ENCODE results near the gene AP2A2.

Gene AP2A2

DNA sequence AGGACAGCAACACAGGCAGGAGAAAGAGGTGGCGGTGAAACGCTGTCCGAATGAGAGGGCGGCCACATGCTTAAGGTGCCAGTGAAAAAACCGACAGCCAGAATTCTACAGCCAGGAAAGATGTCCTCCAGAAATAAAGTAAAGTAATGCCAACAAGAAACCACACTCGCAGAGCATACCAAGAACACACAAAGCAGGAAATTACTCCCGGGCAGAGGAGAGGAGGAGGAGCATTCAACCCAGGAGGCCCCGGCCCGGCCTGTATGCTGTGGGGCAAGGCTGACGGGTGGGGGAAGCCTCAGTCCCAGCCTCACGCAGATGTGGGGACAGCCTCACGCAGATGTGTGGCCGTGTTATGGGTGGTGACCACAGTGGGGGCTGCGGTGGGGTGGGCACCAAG, 43.1 kb upstream of the AP2A2 start:
- Histone ChIP-seq H3K9me3 (ENCODE audit: control insufficient read depth, insufficient read depth, low read depth, low read length) (no peaks in the 10 kb centered on the region), H3K27ac (ENCODE audit: extremely low read depth, low read depth, low read length) (no peak overlapping the region), H3K4me1 (ENCODE audit: control insufficient read depth, insufficient read depth, low read length) (no peaks in the 10 kb centered on the region), H3K4me3 (ENCODE audit: low read depth, low read length) (no peak overlapping the region), H3K36me3 (ENCODE audit: control insufficient read depth in 2 of 2, insufficient read depth in 1 of 2, low read length in 2 of 2) (peaks cover 0 to 66% of the 10 kb centered on the region in 2 experiments; a peak in 2 of 3 replicates)
- TF ChIP-seq ZNF266 (tag by site-specific recombination; IDR thresholded peaks at IDR 0.05; ENCODE audit: low read depth) (no peak), ZIC2 (tag by site-specific recombination; IDR thresholded peaks at IDR 0.05) (no peak), ZNF777 (tag by site-specific recombination; IDR thresholded peaks at IDR 0.05; ENCODE audit: borderline replicate concordance) (no peak), ZNF248 (tag by site-specific recombination; IDR thresholded peaks at IDR 0.05) (no peak), ZNF223 (tag by site-specific recombination; IDR thresholded peaks at IDR 0.05) (no peak), ZNF664 (tag by site-specific recombination; IDR thresholded peaks at IDR 0.05) (no peak), ZNF302 (tag by site-specific recombination; IDR thresholded peaks at IDR 0.05; ENCODE audit: low read depth) (no peak), ZNF391 (tag by site-specific recombination; IDR thresholded peaks at IDR 0.05; ENCODE audit: borderline replicate concordance, low read depth) (no peak), REPIN1 (tag by site-specific recombination; IDR thresholded peaks at IDR 0.05; ENCODE audit: low read depth) (no peak), ZNF404 (tag by site-specific recombination; IDR thresholded peaks at IDR 0.05) (no peak), WT1 (tag by site-specific recombination; IDR thresholded peaks at IDR 0.05) (no peak), ZSCAN4 (tag by site-specific recombination; IDR thresholded peaks at IDR 0.05) (no peak), ZNF560 (tag by site-specific recombination; IDR thresholded peaks at IDR 0.05; ENCODE audit: borderline replicate concordance) (no peak)
- ChIA-PET POLR2A (no interaction called here), CTCF (no interaction called here)

DNA sequence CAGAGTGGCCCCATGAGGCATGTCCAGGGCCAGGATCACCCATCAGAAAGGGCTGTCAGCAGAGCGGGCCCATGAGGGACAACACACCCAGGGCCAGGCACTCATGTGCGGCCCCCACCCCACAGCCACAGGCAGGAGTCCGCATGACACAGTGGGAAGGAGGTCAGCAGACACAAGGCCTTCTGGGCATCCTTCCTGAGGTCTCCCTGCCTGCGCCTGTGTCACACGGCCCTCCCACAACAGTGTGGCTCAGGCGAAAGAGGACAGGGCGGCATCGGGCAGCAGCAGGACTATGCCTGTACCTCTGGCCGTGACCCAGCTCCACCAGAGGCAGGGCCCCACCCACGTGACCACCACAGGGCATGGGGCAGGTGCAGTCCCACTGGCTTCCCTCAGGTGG, 42.1 kb upstream of the AP2A2 start:
- H3K4me3 ChIP-seq (ENCODE audit: low read depth, low read length) = no peak overlapping the region
- no peaks in the 10 kb centered on the region for H3K4me1 ChIP-seq (ENCODE audit: control insufficient read depth, insufficient read depth, low read length)
- peaks cover 0 to 72% of the 10 kb centered on the region in 2 experiments; a peak in 2 of 3 replicates for H3K36me3 ChIP-seq (ENCODE audit: control insufficient read depth in 2 of 2, insufficient read depth in 1 of 2, low read length in 2 of 2)
- ChIA-PET CTCF (no interaction called here), POLR2A (no interaction called here)
- no peaks in the 10 kb centered on the region for H3K9me3 ChIP-seq (ENCODE audit: control insufficient read depth, insufficient read depth, low read depth, low read length)
- no peak overlapping the region for H3K27ac ChIP-seq (ENCODE audit: extremely low read depth, low read depth, low read length)
- TF ChIP-seq, protein P1, sequence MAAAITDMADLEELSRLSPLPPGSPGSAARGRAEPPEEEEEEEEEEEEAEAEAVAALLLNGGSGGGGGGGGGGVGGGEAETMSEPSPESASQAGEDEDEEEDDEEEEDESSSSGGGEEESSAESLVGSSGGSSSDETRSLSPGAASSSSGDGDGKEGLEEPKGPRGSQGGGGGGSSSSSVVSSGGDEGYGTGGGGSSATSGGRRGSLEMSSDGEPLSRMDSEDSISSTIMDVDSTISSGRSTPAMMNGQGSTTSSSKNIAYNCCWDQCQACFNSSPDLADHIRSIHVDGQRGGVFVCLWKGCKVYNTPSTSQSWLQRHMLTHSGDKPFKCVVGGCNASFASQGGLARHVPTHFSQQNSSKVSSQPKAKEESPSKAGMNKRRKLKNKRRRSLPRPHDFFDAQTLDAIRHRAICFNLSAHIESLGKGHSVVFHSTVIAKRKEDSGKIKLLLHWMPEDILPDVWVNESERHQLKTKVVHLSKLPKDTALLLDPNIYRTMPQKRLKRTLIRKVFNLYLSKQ (tag by site-specific recombination; IDR thresholded peaks at IDR 0.05; ENCODE audit: borderline replicate concordance) = no peak
- TF ChIP-seq ZNF423 (tag by site-specific recombination; IDR thresholded peaks at IDR 0.05) = no peak
- no peak for TF ChIP-seq SETDB1 (IDR thresholded peaks at IDR 0.05; ENCODE audit: insufficient read length, low read length)
- TF ChIP-seq ZFP37 (tag by site-specific recombination; IDR thresholded peaks at IDR 0.05) = no peak
- no peak for TF ChIP-seq KLF1 (tag by site-specific recombination; IDR thresholded peaks at IDR 0.05)
- no peak for TF ChIP-seq ZNF549 (tag by site-specific recombination; IDR thresholded peaks at IDR 0.05)
- TF ChIP-seq GLI4 (tag by site-specific recombination; IDR thresholded peaks at IDR 0.05) = no peak
- TF ChIP-seq ZNF626 (tag by site-specific recombination; IDR thresholded peaks at IDR 0.05) = no peak

DNA sequence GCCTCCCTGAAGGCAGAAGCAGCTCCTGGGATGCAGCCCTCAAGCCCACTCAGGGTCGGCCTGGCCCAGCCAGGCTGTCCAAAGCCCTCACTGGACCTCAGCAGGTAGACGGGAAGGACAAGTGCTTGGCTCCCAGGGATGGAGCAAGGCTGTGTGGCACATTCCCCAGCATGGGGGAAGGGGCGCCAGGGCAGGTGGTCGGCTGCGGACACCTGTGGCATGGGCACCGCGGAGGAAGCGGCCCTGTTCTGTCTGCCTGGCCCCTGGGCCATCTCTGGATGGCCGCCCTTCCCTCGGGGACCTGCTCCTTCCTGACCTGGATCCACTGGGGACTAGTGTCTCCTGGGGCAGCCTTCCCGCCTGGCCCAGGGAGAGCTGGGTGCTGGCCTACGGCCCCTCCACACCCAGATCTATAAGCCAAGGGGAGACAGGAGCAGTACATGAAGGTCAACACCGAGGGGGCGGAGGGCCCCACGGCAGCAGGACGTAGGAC, 41.0 kb upstream of the AP2A2 start:
- POLR2A ChIA-PET = no interaction called here
- TF ChIP-seq ZNF175 (tag by site-specific recombination; IDR thresholded peaks at IDR 0.05) (no peak), SCRT2 (tag by site-specific recombination; IDR thresholded peaks at IDR 0.05) (peak; percentile 66), SCRT1 (tag by site-specific recombination; IDR thresholded peaks at IDR 0.05; ENCODE audit: borderline replicate concordance) (peak; percentile 55; the same call in 1 of the 2 replicates)
- CTCF ChIA-PET = no interaction called here

More for the DNA sequence above, 41.0 kb upstream of the AP2A2 start:
- Histone ChIP-seq H3K9me3 (ENCODE audit: control insufficient read depth, insufficient read depth, low read depth, low read length) (no peaks in the 10 kb centered on the region), H3K36me3 (ENCODE audit: control insufficient read depth in 2 of 2, insufficient read depth in 1 of 2, low read length in 2 of 2) (peaks cover 0 to 77% of the 10 kb centered on the region in 2 experiments; a peak in 2 of 3 replicates), H3K4me3 (ENCODE audit: low read depth, low read length) (no peak overlapping the region), H3K27ac (ENCODE audit: extremely low read depth, low read depth, low read length) (no peak overlapping the region), H3K4me1 (ENCODE audit: control insufficient read depth, insufficient read depth, low read length) (no peaks in the 10 kb centered on the region)
